Fibroblast of skin of right biceps (primary cell): ENCODE data around the gene EHBP1L1.

Source experiments
- DNase-seq: peaks from one replicate; pipeline ENCODE4 v3.0.0-alpha.2; 2013

The EHBP1L1 gene

GRCh38 chr11:65580031-65580692, 4.3 kb downstream of the EHBP1L1 start:
- no peak for DNase-seq

- no peak for DNase-seq
These were observed 4.9 kb downstream of the EHBP1L1 start for GRCh38 chr11:65580756-65581155.

GRCh38 chr11:65581928-65582327, 6.1 kb downstream of the EHBP1L1 start:
- DNase-seq, result no peak

GRCh38 chr11:65583589-65583988, 7.7 kb downstream of the EHBP1L1 start:
- DNase-seq, result no peak

GRCh38 chr11:65584106-65584505, 8.3 kb downstream of the EHBP1L1 start:
- DNase-seq, result no peak

GRCh38 chr11:65584723-65585171, 8.9 kb downstream of the EHBP1L1 start:
- DNase-seq, result no peak

GRCh38 chr11:65585396-65586246, 9.8 kb downstream of the EHBP1L1 start:
- DNase-seq, result no peak

- no peak for DNase-seq
These were observed 10.4 kb downstream of the EHBP1L1 start for GRCh38 chr11:65586247-65586630.

- DNase-seq, result no peak
These were observed 10.8 kb downstream of the EHBP1L1 start for GRCh38 chr11:65586676-65587075.

- DNase-seq, result peak; percentile 58
These were observed 12.6 kb downstream of the EHBP1L1 start for GRCh38 chr11:65588199-65589054.

- DNase-seq, result no peak
These were observed 13.8 kb downstream of the EHBP1L1 start for GRCh38 chr11:65589444-65590239.

GRCh38 chr11:65590240-65590738, 14.4 kb downstream of the EHBP1L1 start:
- DNase-seq, result no peak

GRCh38 chr11:65591939-65592857, 16.3 kb downstream of the EHBP1L1 start:
- peak; percentile 79 for DNase-seq

GRCh38 chr11:65592858-65593517, 17.1 kb downstream of the EHBP1L1 start:
- no peak for DNase-seq

- DNase-seq, result peak; percentile 31
These were observed 17.9 kb downstream of the EHBP1L1 start for GRCh38 chr11:65593518-65594414.

- no peak for DNase-seq
These were observed 19.3 kb downstream of the EHBP1L1 start for GRCh38 chr11:65595131-65595530.

GRCh38 chr11:65595543-65596281, 19.9 kb downstream of the EHBP1L1 start, which contains the start of gene KCNK7:
KCNK7 (minus strand) TSS chr11:65595800; CDS start chr11:65595772, 28 bp downstream.
- no peak for DNase-seq

- DNase-seq, result no peak
These were observed 20.7 kb downstream of the EHBP1L1 start for GRCh38 chr11:65596520-65596919.
